Stomach smooth muscle (tissue), 2 donors: ENCODE results near the gene ADPRHL1.
A peak's percentile ranks its signal among the peaks of the same experiment; 100 is the strongest.

Experiments used
- H3K27ac ChIP-seq: one replicate; pipeline ENCODE4 v1.7.0; 2013; ENCODE audit warnings: mild to moderate bottlenecking, low read length, inconsistent platforms
- H3K27me3 ChIP-seq, 2 donors: one replicate each; pipeline ENCODE4 v1.7.0; 2013; ENCODE audit warnings: low read length in 2 of 2; ENCODE audit not compliant: insufficient read depth in 2 of 2, control insufficient read depth in 1 of 2
- H3K36me3 ChIP-seq, 2 donors: one replicate each; pipeline ENCODE4 v1.7.0; 2013; ENCODE audit warnings: low read length in 2 of 2; ENCODE audit not compliant: control insufficient read depth in 2 of 2, insufficient read depth in 2 of 2
- H3K4me1 ChIP-seq: one replicate; pipeline ENCODE4 v1.7.0; 2013; ENCODE audit warnings: low read length; ENCODE audit not compliant: control insufficient read depth, insufficient read depth
- H3K4me3 ChIP-seq, 2 donors: one replicate each; pipeline ENCODE4 v1.7.0; 2013; ENCODE audit warnings: low read length in 2 of 2
- H3K9ac ChIP-seq, 2 donors: one replicate each; pipeline ENCODE4 v1.7.0; 2013; ENCODE audit warnings: low read length in 2 of 2, mild to moderate bottlenecking in 1 of 2
- H3K9me3 ChIP-seq, 2 donors: one replicate each; pipeline ENCODE4 v1.7.0; 2013; ENCODE audit warnings: low read length in 2 of 2; ENCODE audit not compliant: control insufficient read depth in 2 of 2
- donor health status: healthy.
- donor health status: Pancreatic carcinoma.

ADPRHL1 gene

DNA sequence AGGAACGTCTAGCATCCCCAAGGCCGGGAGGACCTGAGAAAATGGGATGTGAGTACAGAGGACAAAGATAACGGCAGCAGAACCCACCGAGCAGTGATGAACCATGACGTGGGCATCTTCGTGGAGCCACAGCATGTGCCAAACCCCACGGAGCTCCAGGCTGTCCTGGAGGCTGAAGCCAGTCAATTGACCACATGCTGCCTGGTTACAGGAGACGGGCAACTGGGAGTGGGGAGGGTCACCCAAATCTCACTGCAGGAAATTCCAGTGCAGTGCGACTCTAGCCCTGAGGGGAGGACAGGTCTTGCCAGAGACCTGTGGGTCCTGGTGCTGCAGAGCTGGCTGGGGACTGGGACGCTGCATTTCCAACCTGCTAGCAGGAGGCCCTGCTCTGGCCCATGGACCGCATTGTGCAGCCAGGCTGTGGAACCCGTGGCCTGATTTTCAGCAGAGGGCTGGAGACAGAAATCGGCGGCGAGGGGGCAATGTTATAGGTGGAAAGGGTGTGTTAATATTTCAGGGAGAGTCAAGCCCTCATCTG, 86.2 kb downstream of the ADPRHL1 start:
- peaks cover 14% of the 10 kb centered on the region for H3K4me1 ChIP-seq
- H3K27ac ChIP-seq, result no peak overlapping the region
- no peak overlapping the region for H3K4me3 ChIP-seq
- H3K9me3 ChIP-seq, result no peaks in the 10 kb centered on the region
- H3K9ac ChIP-seq, result no peak overlapping the region
- no peaks in the 10 kb centered on the region for H3K36me3 ChIP-seq
- H3K27me3 ChIP-seq, result no peaks in the 10 kb centered on the region

DNA sequence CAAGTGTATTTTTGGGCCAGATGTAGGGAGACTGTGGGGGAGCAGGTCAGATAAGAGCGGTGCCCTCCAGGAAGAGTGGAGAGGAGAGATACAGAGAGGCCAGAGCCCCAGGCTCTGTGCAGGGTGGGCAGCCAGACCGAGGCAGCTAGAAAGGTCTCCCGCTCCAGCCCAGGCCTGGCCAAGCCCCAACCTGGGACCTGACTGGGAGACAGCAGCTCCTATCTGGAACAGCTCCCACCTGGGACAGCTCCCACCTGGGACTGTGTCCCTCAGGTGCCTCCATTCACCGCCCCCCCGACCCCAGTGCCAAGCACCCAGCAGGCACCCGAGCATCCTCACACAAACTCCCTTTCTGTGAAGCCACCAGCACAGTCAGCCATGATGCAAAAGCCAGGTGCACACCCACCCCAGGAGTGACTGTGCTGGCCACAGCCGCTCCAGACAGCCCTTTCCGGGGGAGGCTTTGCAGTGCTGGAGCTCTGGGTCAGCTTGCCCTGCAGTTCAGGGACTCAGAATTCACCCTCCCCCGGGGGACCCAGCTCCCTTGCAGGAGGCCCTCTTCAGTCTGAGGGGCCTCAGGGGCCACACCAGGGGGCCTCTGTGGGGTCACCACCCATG, 87.2 kb downstream of the ADPRHL1 start:
- no peaks in the 10 kb centered on the region for H3K27me3 ChIP-seq
- no peak overlapping the region for H3K9ac ChIP-seq
- H3K27ac ChIP-seq, result no peak overlapping the region
- no peaks in the 10 kb centered on the region for H3K36me3 ChIP-seq
- H3K9me3 ChIP-seq, result no peaks in the 10 kb centered on the region
- no peak overlapping the region for H3K4me3 ChIP-seq
- H3K4me1 ChIP-seq, result peaks cover 14% of the 10 kb centered on the region

GRCh38 chr13:113365583-113365970, 87.7 kb downstream of the ADPRHL1 start:
- Histone ChIP-seq H3K4me1 (peaks cover 14% of the 10 kb centered on the region), H3K9me3 (no peaks in the 10 kb centered on the region), H3K4me3 (peak overlapping the region in 1 of 2 donors; percentile 75), H3K27ac (no peak overlapping the region), H3K9ac (no peak overlapping the region), H3K27me3 (no peaks in the 10 kb centered on the region), H3K36me3 (no peaks in the 10 kb centered on the region)

DNA sequence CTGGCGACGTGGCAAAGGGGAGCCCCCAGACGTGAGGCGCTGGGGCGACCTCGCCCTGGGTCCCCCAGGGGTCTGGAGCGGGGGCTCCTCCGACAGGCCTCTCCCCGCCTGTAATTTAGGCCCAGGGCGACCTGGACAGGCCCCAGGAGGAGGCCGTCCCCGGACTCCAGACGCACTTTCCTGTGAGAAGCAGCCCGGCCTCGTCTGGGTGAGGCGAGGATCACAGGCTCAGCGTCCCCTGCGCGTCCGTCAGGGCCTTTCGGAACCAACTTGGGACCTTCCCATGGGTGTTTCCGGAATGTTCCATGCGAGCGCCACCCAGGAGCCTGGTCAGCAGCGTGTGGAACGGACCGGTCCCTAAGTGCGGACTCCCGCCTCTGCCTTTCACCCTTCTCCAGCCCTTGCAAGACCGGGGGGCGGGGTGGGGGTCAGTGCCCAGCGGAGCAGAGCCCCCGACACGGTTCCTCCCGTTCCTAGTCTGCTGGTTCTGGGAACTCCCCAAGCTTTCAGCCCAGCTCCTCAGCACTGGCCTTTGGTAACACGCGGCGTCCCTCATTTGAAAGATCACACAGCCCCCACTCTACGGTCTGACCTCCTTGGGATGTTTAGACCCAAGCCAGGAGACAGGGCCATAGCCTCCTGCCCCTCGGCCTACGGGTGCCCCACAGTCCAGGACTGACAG, 88.2 kb downstream of the ADPRHL1 start:
- Histone ChIP-seq H3K9ac (peak overlapping the region; percentile 77 to 79), H3K4me3 (peak overlapping the region; percentile 53 to 75), H3K27me3 (no peaks in the 10 kb centered on the region), H3K27ac (peak overlapping the region; percentile 69), H3K9me3 (no peaks in the 10 kb centered on the region), H3K36me3 (no peaks in the 10 kb centered on the region), H3K4me1 (peaks cover 14% of the 10 kb centered on the region)

DNA sequence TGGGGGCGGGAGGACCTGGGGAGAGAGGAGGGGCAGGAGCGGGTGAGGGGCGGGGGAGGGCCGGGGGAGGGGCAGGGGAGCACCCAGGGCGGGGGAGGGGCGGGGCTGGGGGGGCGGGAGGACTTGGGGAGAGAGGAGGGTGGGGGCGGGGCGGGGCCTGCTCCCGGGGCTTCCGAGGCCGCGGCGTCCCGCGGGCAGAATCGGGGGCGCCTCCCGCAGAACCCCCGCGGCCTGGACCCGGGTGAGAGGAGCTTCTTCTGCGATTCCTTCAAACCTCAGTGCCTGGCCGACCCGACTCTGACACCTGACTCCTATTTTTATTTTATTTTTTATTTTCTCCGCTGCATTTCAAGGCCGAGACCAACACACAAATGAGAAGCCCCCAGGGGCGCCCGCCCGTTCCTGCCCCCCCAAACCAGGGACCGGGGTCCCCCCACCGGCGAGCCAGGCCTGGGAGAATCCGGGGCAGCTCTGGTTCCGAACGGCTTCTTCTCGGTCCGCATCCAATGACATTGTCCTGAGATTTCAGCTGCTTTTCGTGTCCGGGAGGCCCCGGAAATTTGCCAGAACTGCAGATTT, 88.9 kb downstream of the ADPRHL1 start:
- peak overlapping the region; percentile 69 for H3K27ac ChIP-seq
- H3K36me3 ChIP-seq, result no peaks in the 10 kb centered on the region
- peak overlapping the region; percentile 53 to 75 for H3K4me3 ChIP-seq
- peak overlapping the region; percentile 77 to 79 for H3K9ac ChIP-seq
- no peaks in the 10 kb centered on the region for H3K9me3 ChIP-seq
- peaks cover 14% of the 10 kb centered on the region for H3K4me1 ChIP-seq
- no peaks in the 10 kb centered on the region for H3K27me3 ChIP-seq

DNA sequence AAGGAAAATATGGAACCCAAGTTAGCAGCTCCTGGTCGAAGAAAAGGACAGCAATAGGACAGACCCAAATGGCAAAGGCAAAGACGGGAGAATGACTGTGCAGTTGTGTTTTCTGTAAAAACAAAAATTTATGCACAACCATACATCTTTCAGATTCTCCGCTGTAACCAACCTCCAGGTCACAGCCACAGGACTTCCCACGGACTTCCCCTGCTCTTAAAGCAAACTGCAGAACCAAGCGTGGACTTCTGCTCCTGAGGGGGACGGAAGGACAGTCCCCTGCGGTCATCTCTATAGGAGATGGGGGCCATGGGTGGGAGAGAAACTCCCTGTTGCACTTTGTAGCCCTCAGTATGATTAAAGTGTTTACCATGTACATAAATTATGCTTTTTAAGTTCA, 91.9 kb downstream of the ADPRHL1 start:
- H3K27me3 ChIP-seq, result no peaks in the 10 kb centered on the region
- H3K4me1 ChIP-seq, result peaks cover 14% of the 10 kb centered on the region
- no peak overlapping the region for H3K4me3 ChIP-seq
- no peaks in the 10 kb centered on the region for H3K9me3 ChIP-seq
- no peak overlapping the region for H3K27ac ChIP-seq
- H3K36me3 ChIP-seq, result no peaks in the 10 kb centered on the region
- no peak overlapping the region for H3K9ac ChIP-seq

- H3K4me3 ChIP-seq, result no peak overlapping the region
- H3K36me3 ChIP-seq, result no peaks in the 10 kb centered on the region
- no peaks in the 10 kb centered on the region for H3K9me3 ChIP-seq
- peaks cover 14% of the 10 kb centered on the region for H3K4me1 ChIP-seq
- no peaks in the 10 kb centered on the region for H3K27me3 ChIP-seq
- H3K27ac ChIP-seq, result no peak overlapping the region
- no peak overlapping the region for H3K9ac ChIP-seq
These were observed 92.8 kb downstream of the ADPRHL1 start for GRCh38 chr13:113360446-113360845.

DNA sequence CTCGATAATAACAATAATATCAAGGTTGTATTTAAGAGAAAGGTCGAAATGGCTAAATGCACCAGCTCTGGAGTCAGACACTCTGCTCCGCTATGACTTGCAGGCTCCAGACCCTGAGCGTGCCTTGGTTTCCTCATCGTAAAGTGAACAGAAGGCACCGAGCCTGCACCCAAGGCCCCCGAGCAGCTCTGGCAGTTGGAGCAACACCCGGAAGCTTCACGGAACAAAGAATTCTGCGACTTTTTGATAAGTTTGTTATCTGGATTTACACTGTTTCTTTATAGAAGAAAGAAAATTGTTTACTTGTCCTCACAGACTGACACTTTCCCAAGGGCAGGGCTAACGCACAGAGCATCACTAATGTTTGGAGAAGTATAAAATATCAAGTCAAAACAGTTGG, 93.7 kb downstream of the ADPRHL1 start:
- peaks cover 6% of the 10 kb centered on the region for H3K4me1 ChIP-seq
- H3K36me3 ChIP-seq, result peaks cover 0 to 2% of the 10 kb centered on the region in 2 donors
- no peak overlapping the region for H3K27ac ChIP-seq
- H3K27me3 ChIP-seq, result no peaks in the 10 kb centered on the region
- no peak overlapping the region for H3K4me3 ChIP-seq
- H3K9me3 ChIP-seq, result no peaks in the 10 kb centered on the region
- no peak overlapping the region for H3K9ac ChIP-seq

GRCh38 chr13:113358653-113359190, 94.6 kb downstream of the ADPRHL1 start:
- Histone ChIP-seq H3K4me3 (no peak overlapping the region), H3K36me3 (peaks cover 0 to 2% of the 10 kb centered on the region in 2 donors), H3K27ac (no peak overlapping the region), H3K9me3 (no peaks in the 10 kb centered on the region), H3K27me3 (no peaks in the 10 kb centered on the region), H3K4me1 (peaks cover 5% of the 10 kb centered on the region), H3K9ac (no peak overlapping the region)

- Histone ChIP-seq H3K4me1 (peaks cover under 1% of the 10 kb centered on the region), H3K27me3 (no peaks in the 10 kb centered on the region), H3K27ac (no peak overlapping the region), H3K9ac (no peak overlapping the region), H3K36me3 (peaks cover 0 to 7% of the 10 kb centered on the region in 2 donors), H3K9me3 (no peaks in the 10 kb centered on the region), H3K4me3 (no peak overlapping the region)
These were observed 95.8 kb downstream of the ADPRHL1 start for GRCh38 chr13:113357529-113357928.
